Hematopoietic multipotent progenitor cell treated with erythropoietin and hydrocortisone succinate and interleukin-3 and kit ligand, for 17 days (in vitro differentiated cells): ENCODE measurements around the gene DEFB131B.
"Not testable (repeated sequence)": the region's sequence is repeated elsewhere in the genome, so short reads cannot be mapped to it uniquely, and the experiment has no call there.

Source experiments
- DNase-seq: peaks from one replicate; pipeline ENCODE4 v3.0.0-alpha.2; 2015; ENCODE audit warnings: low spot score

DEFB131B gene

GRCh38 chr11:71911321-71911985 lies 33.2 kb downstream of the DEFB131B start:
- not testable (repeated sequence) for DNase-seq

- DNase-seq: not testable (repeated sequence)
Observed at GRCh38 chr11:71911986-71912340, 33.7 kb downstream of the DEFB131B start.

GRCh38 chr11:71913756-71914526 lies 35.7 kb downstream of the DEFB131B start:
- no peak for DNase-seq

- DNase-seq: no peak
Observed at GRCh38 chr11:71914617-71915189, 36.5 kb downstream of the DEFB131B start.

- no peak for DNase-seq
Observed at GRCh38 chr11:71917646-71918140, 39.4 kb downstream of the DEFB131B start.

- no peak for DNase-seq
Observed at GRCh38 chr11:71927820-71928736, 49.8 kb downstream of the DEFB131B start, which contains the start of gene XNDC1N. Gene XNDC1N (minus strand): TSS chr11:71928594. CDS start chr11:71923353, 5,241 bp downstream.

GRCh38 chr11:71928737-71929443 lies 50.6 kb downstream of the DEFB131B start, which contains the start of gene RNF121:
Gene RNF121 (plus strand): TSS chr11:71929046. CDS start chr11:71929062, 16 bp downstream.
- peak; percentile 95 for DNase-seq

- DNase-seq: no peak
Observed at GRCh38 chr11:71929491-71929890, 51.2 kb downstream of the DEFB131B start.

GRCh38 chr11:71930556-71931244 lies 52.4 kb downstream of the DEFB131B start:
- no peak for DNase-seq

- no peak for DNase-seq
Observed at GRCh38 chr11:71931245-71931602, 53.0 kb downstream of the DEFB131B start.

GRCh38 chr11:71933141-71933933 lies 55.1 kb downstream of the DEFB131B start:
- DNase-seq: no peak
